Nephron (organoid): ENCODE results near the gene PSMB7.

Source experiments
- H3K27ac Mint-ChIP-seq, 3 experiments: 2 replicates each; pipeline ENCODE4 v1.8.0; 2020; ENCODE audit warnings: mixed read lengths in 3 of 3, mild to moderate bottlenecking in 2 of 3, moderate library complexity in 1 of 3
- H3K27me3 Mint-ChIP-seq: 2 replicates; pipeline ENCODE4 v1.8.0; 2021; ENCODE audit warnings: low read depth, mild to moderate bottlenecking, moderate library complexity, mixed read lengths
- H3K36me3 Mint-ChIP-seq: 2 replicates; pipeline ENCODE4 v1.8.0; 2020; ENCODE audit warnings: low read depth, mixed read lengths
- H3K4me1 Mint-ChIP-seq: 2 replicates; pipeline ENCODE4 v1.8.0; 2020; ENCODE audit warnings: mixed read lengths
- H3K4me3 Mint-ChIP-seq, 3 experiments: 2 replicates each; pipeline ENCODE4 v1.8.0; 2020; ENCODE audit warnings: mild to moderate bottlenecking in 3 of 3, mixed read lengths in 3 of 3, moderate library complexity in 2 of 3
- H3K9me3 Mint-ChIP-seq: 2 replicates; pipeline ENCODE4 v1.8.0; 2020; ENCODE audit warnings: mixed read lengths
- CTCF ChIP-seq, 3 experiments: fragments of 200-600 bp; sonication (generic); IDR thresholded peaks; one replicate each; pipeline ENCODE4 v1.5.0; 2021; ENCODE audit warnings: antibody characterized with exemption in 3 of 3; ENCODE audit not compliant: unreplicated experiment in 3 of 3

Gene PSMB7

GRCh38 chr9:124345751-124346281, 69.4 kb downstream of the PSMB7 start:
- Mint-ChIP-seq H3K36me3 (peaks cover 19% of the 10 kb centered on the region), H3K9me3 (no peaks in the 10 kb centered on the region), H3K4me1 (peaks cover 17% of the 10 kb centered on the region), H3K27ac (no peak overlapping the region), H3K4me3 (no peak overlapping the region), H3K27me3 (no peaks in the 10 kb centered on the region)
- TF ChIP-seq CTCF (IDR thresholded peaks at IDR 0.05; ENCODE audit: unreplicated experiment in 3 of 3): no peak

GRCh38 chr9:124345063-124345462, 70.2 kb downstream of the PSMB7 start:
- Mint-ChIP-seq H3K4me3 (no peak overlapping the region), H3K4me1 (peaks cover 17% of the 10 kb centered on the region), H3K36me3 (peaks cover 15% of the 10 kb centered on the region), H3K27me3 (no peaks in the 10 kb centered on the region), H3K27ac (no peak overlapping the region), H3K9me3 (no peaks in the 10 kb centered on the region)
- TF ChIP-seq CTCF (IDR thresholded peaks at IDR 0.05; ENCODE audit: unreplicated experiment in 3 of 3): no peak

GRCh38 chr9:124344291-124345050, 70.8 kb downstream of the PSMB7 start:
- H3K36me3 Mint-ChIP-seq: peaks cover 15% of the 10 kb centered on the region
- TF ChIP-seq CTCF (IDR thresholded peaks at IDR 0.05; ENCODE audit: unreplicated experiment in 3 of 3): no peak
- no peaks in the 10 kb centered on the region for H3K9me3 Mint-ChIP-seq

GRCh38 chr9:124343533-124344290, 71.5 kb downstream of the PSMB7 start:
- H3K4me1 Mint-ChIP-seq: peaks cover 17% of the 10 kb centered on the region
- H3K27me3 Mint-ChIP-seq: no peaks in the 10 kb centered on the region
- no peak for TF ChIP-seq CTCF (IDR thresholded peaks at IDR 0.05; ENCODE audit: unreplicated experiment in 3 of 3)
- no peak overlapping the region for H3K27ac Mint-ChIP-seq
- H3K36me3 Mint-ChIP-seq: peaks cover 15% of the 10 kb centered on the region
- no peak overlapping the region for H3K4me3 Mint-ChIP-seq
- H3K9me3 Mint-ChIP-seq: no peaks in the 10 kb centered on the region

More at GRCh38 chr9:124344291-124345050, 70.8 kb downstream of the PSMB7 start:
- H3K27me3 Mint-ChIP-seq: no peaks in the 10 kb centered on the region
- H3K27ac Mint-ChIP-seq: no peak overlapping the region
- H3K4me3 Mint-ChIP-seq: no peak overlapping the region
- peaks cover 17% of the 10 kb centered on the region for H3K4me1 Mint-ChIP-seq

GRCh38 chr9:124342776-124343485, 72.3 kb downstream of the PSMB7 start:
- H3K4me1 Mint-ChIP-seq: peaks cover 17% of the 10 kb centered on the region
- TF ChIP-seq CTCF (IDR thresholded peaks at IDR 0.05; ENCODE audit: unreplicated experiment in 3 of 3): no peak
- H3K36me3 Mint-ChIP-seq: peaks cover 18% of the 10 kb centered on the region
- H3K27me3 Mint-ChIP-seq: no peaks in the 10 kb centered on the region
- H3K4me3 Mint-ChIP-seq: no peak overlapping the region
- peak overlapping the region; percentile 57 to 86 (median 67) for H3K27ac Mint-ChIP-seq
- peaks cover 5% of the 10 kb centered on the region for H3K9me3 Mint-ChIP-seq
